NCI-H2081 treated with DMSO at 0.1 percent for 48 hours (cell line): ENCODE results near the gene SPTB.

Experiments used
- DNase-seq: peaks from one replicate; lab custom pipeline; 2025; lab: John Stamatoyannopoulos, UW

SPTB gene

DNA sequence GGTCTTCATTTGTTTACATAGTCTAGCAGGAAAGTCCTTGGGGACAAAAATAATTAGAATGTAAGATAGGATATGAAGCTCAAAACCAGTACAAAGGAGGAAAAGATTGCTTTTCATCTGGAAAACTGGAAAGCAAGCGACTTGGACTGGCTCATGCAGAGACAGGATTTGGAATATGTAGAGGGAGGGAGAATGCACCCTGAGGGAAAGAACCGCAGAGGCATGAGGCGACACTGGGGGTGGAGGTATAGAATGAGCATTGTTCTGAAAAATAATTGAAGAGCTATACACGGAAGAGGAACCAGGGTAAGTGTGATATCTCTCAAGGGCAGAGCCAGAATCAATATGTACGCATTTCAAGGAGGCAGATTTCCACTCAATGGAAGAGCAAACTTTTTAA is 90.0 kb downstream of the SPTB start:
- DNase-seq = no peak

GRCh38 chr14:64788706-64789105 is 91.0 kb downstream of the SPTB start:
- DNase-seq = no peak

DNA sequence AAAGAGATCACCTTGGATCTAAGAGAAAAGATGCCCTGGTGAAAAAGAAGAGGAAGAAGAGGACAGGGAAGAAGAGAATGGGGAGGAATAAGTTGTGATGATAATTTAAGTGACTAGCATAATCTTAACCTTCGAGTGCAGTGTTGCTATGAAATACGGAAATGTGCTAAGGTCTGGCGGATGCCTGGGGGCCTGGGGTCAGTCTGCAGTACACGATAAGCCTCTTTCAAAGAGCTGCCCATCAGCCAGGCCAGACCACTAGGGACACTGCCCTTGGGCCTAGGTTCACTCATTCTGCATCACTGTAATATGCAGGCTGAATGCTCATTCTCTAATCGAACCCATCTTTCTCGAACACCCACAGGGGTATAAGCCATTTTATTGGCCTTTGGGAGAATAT is 92.1 kb downstream of the SPTB start:
- no peak for DNase-seq

DNA sequence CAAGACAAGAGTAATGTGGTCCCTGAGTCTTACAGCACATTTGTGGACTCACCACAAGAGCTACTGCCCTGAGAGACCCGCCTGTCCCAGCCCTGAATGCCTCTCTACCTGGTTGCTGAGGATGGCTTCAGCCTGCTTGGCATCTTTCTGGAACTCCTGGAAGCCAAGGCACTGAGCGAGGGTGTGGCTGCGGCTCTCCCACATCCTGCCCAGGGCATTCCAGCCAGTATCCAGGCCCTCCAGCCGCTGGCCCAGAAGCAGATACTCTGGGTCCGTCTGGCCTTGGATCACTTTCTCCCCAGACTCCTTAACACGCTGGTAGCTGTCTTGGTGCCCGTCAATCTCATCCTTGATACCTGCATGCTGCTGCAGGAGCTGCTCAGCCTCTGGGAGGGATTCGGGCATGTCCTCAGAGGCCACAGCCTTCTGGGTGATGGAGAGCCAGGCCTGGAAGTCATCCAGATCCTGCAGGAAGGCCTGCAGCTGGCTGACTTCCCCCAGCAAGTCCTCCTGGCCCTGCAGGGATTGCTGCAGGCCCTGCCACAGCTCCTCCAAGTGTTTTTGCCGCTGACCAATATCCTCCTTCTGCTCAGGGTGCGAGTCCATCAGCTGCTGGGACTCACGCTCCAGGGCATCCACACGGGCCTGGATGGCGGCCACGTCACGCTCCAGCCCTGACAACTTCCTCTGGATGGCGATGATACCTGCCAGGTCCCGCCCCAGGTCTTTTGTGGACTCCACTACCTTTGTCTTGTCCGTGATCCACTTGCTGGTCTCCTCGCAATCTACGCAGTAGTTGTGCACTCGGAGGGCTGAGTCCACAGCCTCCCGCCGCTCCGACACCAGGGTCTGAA is 93.2 kb downstream of the SPTB start:
- no peak for DNase-seq

GRCh38 chr14:64784006-64784405 is 95.7 kb downstream of the SPTB start:
- DNase-seq = no peak

DNA sequence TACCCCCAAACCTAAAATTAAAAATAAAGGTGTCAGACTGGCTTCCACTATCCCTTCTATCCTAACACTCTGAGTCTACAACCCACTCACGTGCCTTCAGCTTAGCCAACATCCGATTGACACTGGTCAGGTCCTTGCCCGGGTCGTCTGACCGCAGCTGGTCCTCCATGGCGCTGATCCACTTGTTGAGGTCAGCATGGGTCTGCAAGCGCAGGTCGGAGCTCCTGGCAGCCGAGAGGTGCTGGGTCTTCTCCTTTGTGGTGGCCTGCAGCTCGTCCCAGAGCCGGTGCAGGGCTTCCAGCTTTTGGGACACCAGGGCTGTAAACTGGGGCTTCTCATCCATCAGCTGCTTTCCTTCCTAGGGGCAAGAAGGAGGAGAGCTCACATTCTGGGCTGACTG is 97.5 kb downstream of the SPTB start:
- no peak for DNase-seq

DNA sequence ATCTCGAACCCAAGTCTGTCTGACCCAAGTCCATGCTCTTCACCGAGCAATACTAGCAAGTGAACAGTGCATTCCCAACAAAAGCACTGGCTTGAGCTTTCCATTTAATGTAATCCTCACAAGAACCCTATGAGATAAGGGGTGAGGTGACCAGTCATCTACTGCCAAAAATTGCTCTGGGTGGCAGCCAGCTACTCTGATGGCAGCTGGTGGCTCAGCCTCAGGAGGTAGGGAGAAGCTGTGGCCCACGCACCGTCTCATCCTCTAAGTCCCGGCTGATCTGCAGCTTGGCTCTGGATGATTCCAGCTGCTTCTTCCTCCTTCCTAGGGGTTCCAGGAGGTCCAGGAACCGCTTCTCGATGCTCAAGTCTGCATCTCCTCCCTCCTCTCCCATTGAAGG is 100.2 kb downstream of the SPTB start:
- no peak for DNase-seq

GRCh38 chr14:64778104-64778754 is 101.5 kb downstream of the SPTB start:
- no peak for DNase-seq

- DNase-seq = no peak
These were observed 102.2 kb downstream of the SPTB start for GRCh38 chr14:64777461-64777860.

GRCh38 chr14:64775081-64775777 is 104.5 kb downstream of the SPTB start:
- no peak for DNase-seq

GRCh38 chr14:64774272-64774671 is 105.4 kb downstream of the SPTB start:
- DNase-seq = no peak

DNA sequence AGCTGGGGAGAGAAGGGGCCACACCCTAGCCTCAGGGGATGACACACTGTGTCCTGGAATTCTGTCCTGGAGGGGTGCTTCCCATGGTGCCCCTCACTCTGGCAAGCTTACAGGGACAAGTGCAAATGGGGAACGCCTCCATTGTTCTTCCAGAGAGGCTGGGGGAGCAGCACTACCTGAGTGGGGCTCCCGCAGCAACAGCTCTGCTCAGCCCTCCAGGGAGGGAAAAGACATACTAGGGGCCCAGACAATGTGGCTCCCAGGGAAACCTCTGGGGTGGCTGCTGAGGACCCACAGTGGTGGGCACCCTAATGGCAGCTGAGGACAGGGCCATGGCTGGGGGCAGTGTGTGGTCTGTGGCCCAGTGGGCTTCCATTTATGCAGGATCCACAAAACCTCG is 106.1 kb downstream of the SPTB start:
- DNase-seq = no peak

DNA sequence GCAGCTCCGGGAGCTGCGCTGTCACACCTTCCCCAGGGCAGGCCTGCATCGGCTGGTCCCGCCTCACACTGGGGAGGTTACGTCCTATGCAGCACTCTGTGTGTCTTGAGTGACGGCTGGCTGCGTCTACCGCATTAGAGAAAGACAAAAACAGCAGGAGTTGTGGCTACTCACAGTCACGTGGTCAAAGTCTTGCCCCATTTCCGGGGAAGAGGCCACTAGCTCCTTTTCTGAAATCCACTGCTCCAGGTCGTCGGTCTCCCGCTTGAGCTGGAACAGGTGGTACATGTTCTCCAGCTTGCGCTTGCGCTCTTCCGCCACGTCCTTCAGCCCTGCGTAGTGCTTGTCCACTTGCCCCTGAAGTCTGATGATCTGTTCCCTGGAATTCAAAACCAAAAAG is 106.7 kb downstream of the SPTB start:
- no peak for DNase-seq

DNA sequence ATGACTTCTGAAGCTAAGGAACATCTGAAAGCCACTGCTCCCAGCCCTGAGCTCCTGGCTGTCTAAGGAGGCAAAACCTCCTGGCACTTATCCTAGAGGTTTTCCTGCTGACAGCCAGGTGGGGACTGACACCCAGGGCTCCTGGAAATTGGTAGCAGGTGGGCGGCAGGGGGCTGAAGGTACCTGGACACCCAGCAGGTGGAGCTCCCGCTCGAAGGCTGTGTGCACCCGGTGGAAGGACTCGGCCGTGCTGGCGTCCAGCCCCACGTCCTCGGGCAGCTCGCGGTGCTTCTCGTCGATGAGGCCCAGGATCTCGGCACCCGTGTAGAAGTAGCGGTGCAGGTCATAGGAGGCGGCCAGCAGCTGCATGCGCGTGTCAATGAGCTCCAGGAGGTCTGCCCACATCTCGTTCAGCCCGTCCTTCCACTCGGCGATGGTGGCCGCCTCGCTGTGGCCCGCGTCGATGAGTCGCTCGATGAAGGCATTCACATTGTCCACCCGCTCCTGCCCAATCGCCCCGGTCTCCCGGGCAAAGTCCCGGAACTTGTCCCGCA is 107.2 kb downstream of the SPTB start:
- DNase-seq = no peak

DNA sequence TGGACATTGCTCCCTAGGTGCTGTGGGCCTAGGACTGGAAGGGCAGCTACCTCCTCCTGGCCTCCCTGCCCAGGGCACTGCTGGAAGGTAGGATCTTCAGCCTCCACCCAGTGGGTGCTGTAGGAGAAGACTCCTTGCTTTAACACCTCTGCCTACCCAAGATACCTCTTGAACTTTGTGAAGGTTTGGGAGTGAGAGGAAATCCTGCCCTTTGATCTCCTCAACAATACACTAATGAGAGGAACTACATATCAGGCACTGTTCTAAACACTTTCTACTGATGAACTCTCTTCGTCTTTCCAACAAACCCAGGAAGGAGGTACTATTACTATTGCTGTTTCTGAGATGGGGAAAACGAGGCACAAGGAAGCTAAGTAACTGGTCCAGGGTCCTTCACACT is 108.5 kb downstream of the SPTB start:
- DNase-seq = no peak

DNA sequence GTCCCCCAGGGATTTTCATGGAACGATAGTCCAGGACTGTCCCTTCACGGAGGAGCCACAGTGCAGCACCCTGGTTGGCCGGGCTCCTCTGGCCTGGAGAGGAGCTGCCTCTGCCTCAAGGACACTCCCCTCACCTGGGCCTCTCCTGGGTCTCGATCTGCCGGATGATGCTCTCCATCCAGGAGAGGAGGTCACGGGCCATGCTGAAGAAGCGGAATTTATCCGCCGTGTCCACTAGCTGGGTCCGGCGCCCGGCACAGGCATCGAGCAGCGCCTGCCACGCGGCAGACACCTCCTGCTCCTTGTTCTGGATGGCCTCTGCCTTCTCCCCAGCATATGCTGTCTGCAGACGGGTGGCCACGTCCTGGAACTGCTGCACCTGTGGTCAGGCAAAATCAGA is 109.0 kb downstream of the SPTB start:
- DNase-seq = no peak

GRCh38 chr14:64769096-64770020 is 110.3 kb downstream of the SPTB start:
- no peak for DNase-seq

DNA sequence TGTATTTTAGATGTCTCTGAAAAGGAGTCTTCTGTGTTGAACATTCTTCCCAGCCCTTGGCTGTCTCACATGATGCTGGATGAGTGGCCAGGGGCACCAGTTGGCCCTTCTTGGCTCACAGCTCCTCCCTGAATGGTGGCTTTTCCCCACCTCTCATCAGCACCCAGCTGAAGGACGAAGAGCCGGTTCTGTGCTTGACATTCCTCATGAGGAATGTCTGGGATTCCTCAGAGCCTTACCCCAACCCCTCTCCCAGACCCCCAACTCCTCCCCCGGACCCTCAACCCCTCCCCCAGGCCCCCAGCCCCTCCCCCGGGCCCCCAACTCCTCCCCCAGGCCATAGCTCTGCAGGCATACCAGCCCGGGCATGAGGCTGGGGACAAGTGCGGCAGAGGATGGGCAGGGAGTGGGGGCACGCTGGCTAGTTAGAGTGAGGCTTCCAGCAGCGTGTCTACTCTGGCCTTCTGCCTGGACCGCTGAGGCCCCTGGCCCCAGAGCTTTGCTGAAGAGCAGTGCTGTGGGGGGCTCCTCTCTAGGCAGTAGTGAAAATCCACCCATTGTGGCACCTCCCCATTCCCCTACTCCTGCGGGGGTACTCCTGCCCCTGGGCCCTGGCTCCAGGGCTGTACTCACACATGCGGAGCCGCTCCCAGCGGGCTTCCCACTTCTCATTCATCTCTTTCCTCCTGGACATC is 111.2 kb downstream of the SPTB start:
- DNase-seq = no peak

DNA sequence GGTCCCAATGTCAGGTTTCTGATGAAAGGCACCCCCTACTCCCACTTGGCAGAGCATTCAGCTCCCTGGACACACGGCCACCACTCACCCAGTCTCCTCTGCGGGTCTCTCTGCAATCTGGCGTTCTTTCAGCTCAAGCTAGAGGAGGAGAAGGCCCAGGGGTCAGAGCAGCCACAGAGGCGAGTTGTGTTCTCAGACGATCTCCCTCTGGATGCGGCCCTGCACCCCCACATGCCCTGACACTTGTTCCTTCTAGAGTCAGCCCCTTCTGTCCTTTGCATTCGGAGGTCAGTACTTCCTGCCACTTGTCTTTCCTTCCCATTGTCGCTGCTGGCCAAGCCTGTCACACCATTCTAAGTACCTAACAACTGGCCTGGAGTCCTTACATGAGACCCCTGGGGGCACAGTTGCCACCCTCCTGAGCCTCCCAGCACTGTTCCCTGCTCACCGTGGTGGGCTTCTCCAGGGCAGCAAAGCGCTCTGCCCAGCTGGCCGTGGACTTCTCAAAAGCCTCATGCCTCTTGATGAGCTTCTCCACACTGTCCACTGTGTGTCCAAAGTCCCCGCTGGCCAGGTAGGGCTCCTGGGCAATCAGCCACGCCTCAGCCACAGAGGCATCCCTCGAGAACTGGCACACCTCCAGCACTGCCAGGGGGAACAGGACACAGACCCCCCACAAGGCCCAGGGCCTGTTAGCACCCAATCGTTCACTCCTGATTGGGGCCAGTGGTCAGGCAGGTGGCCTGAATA is 112.3 kb downstream of the SPTB start:
- no peak for DNase-seq

- DNase-seq = no peak
These were observed 113.1 kb downstream of the SPTB start for GRCh38 chr14:64766430-64767151.
